WERI-Rb-1 (cell line): ENCODE data around the gene PRRG3.
A peak's percentile ranks its signal among the peaks of the same experiment; 100 is the strongest.

Experiments
- DNase-seq: peaks from one replicate; pipeline ENCODE4 v3.0.0-alpha.2; 2020
- H3K27ac ChIP-seq: fragments of 250-450 bp; sonication (Bioruptor Pico); 2 replicates; pipeline ENCODE4 v1.5.1; 2020; ENCODE audit warnings: mild to moderate bottlenecking, moderate library complexity
- H3K27me3 ChIP-seq: fragments of 250-450 bp; sonication (Bioruptor Pico); 2 replicates; pipeline ENCODE4 v1.5.1; 2021; ENCODE audit warnings: mild to moderate bottlenecking, low read depth, moderate library complexity; ENCODE audit not compliant: insufficient read depth, severe bottlenecking
- H3K36me3 ChIP-seq: fragments of 250-450 bp; sonication (Bioruptor Pico); 2 replicates; pipeline ENCODE4 v1.5.1; 2020; ENCODE audit warnings: mild to moderate bottlenecking, moderate library complexity
- H3K4me3 ChIP-seq: 2 replicates; pipeline ENCODE4 v1.5.1; 2011; ENCODE audit warnings: low read depth, mild to moderate bottlenecking, control low read depth, low read length
- H3K9me3 ChIP-seq: fragments of 250-450 bp; sonication (Bioruptor Pico); 2 replicates; pipeline ENCODE4 v1.5.1; 2021; ENCODE audit warnings: mild to moderate bottlenecking, moderate library complexity; ENCODE audit not compliant: severe bottlenecking
- TF ChIP-seq, protein P1 (sequence below): IDR thresholded peaks from 2 replicates; pipeline ENCODE4 v1.5.1; 2011; ENCODE audit warnings: low read depth, mild to moderate bottlenecking, control low read depth, inconsistent platforms, low read length

Gene PRRG3

DNA sequence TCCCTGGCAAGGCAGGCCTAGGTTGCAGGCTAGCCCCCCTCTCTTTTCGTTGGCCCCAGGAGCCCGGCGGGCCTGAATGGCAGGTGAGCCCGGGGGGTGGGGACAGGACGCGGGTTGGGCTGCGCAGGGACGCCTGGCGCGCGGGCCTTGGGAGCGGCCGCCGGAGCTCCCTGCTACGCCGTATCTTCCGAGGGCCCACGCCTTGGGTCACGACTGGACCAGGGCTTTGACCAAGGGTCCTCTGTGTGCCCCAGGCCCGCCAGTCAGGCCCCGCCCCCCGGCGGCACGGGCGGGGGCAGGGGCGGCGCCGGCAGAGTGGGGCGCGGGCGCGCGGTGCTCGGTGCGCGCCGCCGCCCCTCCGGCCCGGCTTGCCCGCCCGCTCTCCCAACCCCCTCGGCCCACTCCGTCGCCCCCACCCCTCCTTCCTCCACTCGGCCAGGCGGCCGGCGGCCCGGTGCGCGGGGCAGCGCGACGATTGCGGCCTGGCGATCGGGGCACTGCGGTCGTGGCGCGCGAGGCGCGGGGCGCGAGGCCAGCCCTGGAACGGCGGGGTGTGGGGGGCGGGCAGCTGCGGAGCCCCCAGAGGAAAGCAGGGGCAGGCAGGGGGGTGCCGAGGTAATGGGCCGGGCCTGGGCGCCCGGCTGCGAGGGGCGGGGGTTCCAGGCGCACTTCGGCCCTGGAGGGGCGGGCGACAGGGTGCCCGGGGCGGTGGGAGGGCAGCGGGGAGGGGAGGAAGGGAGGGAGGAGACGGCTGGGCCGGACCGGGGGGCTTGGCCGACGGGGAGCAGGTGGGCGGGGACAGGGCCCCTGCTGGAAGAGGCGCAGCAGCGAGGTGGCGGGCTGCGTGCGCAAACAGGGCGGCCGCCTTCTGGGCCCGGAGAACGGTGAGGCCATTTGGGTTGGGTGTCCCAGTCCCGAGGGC, at the start of gene PRRG3:
TSS of gene PRRG3 (plus strand) at position 798 of the 922 bp plus-strand sequence. CDS start 3,357 bp downstream, outside the sequence.
- peak; percentile 46 for DNase-seq
- H3K36me3 ChIP-seq: no peaks in the 10 kb centered on the region
- H3K4me3 ChIP-seq: peak within 1 kb of the TSS; percentile 35
- H3K27ac ChIP-seq: no peak within 1 kb of the TSS
- TF ChIP-seq, protein P1, sequence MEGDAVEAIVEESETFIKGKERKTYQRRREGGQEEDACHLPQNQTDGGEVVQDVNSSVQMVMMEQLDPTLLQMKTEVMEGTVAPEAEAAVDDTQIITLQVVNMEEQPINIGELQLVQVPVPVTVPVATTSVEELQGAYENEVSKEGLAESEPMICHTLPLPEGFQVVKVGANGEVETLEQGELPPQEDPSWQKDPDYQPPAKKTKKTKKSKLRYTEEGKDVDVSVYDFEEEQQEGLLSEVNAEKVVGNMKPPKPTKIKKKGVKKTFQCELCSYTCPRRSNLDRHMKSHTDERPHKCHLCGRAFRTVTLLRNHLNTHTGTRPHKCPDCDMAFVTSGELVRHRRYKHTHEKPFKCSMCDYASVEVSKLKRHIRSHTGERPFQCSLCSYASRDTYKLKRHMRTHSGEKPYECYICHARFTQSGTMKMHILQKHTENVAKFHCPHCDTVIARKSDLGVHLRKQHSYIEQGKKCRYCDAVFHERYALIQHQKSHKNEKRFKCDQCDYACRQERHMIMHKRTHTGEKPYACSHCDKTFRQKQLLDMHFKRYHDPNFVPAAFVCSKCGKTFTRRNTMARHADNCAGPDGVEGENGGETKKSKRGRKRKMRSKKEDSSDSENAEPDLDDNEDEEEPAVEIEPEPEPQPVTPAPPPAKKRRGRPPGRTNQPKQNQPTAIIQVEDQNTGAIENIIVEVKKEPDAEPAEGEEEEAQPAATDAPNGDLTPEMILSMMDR: no peak
- peaks cover 3% of the 10 kb centered on the region for H3K9me3 ChIP-seq
- H3K27me3 ChIP-seq: peaks cover 39% of the 10 kb centered on the region

DNA sequence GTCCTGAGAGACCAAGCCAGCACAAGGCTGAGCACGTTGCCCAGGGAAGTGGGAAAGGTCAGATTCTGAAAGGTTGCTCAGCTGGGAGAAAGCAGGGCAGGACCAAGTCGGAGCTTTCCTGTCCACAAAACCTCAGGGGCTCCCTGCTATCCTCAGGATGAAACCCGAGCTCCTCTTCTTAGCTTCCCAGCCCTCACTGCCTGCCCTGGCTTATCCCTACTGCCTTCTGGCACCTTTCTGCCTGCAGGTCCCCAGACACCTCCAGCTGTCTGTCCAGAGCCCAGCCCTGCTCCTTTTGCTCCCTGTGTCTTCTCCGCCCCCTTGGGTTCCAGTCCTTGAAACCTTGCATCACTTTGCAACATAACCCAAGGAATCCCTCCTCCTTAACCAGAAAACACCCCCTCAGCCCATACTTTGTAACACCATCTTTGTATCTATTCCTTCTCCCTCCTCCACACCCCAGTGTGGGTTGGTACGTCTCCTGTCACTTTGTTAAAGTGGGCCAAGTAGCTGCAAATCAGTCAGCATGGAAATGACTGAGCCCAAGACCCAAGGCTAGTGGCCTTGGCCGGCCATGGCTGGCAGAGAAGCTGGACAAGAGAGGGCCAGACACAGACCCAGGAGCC, 20.0 kb upstream of the PRRG3 start:
- no peaks in the 10 kb centered on the region for H3K9me3 ChIP-seq
- peaks cover 3% of the 10 kb centered on the region for H3K27me3 ChIP-seq
- peak; percentile 89 for DNase-seq
- H3K36me3 ChIP-seq: no peaks in the 10 kb centered on the region
- peak overlapping the region; percentile 76 for H3K27ac ChIP-seq
- H3K4me3 ChIP-seq: no peak overlapping the region
- TF ChIP-seq, protein P1: no peak

DNA sequence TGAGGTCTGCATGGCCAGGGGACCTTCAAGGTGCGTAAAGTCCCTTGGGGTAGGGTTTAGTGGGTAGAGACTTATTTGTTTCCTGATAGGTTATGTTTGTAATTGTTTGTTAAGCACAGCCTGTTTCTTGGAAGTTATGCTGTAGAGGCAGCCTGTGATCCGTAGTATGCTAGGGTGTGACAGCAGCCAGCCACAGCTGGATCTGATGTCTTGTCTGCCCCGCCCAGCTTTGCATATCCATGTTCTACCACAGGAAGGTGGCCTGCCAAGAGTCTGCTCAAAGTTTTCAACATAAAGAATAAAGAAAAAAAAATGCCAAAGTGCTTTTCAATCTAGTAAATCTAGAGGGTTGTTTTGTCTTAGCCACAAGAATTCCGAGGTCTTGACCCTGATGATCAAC, 19.1 kb upstream of the PRRG3 start:
- TF ChIP-seq, protein P1: no peak
- H3K4me3 ChIP-seq: no peak overlapping the region
- no peaks in the 10 kb centered on the region for H3K9me3 ChIP-seq
- no peak for DNase-seq
- no peaks in the 10 kb centered on the region for H3K36me3 ChIP-seq
- no peak overlapping the region for H3K27ac ChIP-seq
- peaks cover 3% of the 10 kb centered on the region for H3K27me3 ChIP-seq

DNA sequence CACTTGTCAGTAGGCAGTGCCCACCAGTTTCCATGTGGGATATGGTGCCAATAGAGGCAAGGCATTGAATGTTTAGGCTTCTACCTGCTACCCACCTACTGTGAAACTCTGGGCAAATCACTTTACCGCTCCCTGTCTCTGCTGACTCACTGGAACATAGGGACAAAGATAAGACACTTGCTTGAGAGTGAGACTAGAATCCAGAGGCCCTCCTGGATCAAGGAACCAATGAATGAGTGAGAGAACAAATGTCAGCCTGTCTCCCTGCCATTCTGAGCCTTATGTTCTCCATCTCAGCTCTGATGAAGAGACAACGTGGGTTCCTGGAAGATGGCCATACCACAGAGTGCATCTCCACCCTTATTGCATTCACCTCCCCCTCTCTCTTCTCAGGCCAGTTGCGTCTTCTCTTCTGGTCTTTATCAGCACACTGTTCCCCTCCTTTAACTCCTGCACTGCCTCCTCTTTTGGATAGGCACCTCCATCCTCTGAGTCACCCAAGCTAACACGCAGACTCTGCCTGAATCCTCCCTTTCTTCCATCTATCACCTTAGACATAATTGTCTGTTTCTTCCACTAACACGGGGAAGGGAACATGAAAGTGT, 15.4 kb upstream of the PRRG3 start:
- Histone ChIP-seq H3K9me3 (no peaks in the 10 kb centered on the region), H3K36me3 (no peaks in the 10 kb centered on the region), H3K27ac (no peak overlapping the region), H3K4me3 (no peak overlapping the region), H3K27me3 (peaks cover 3% of the 10 kb centered on the region)
- DNase-seq: no peak
- TF ChIP-seq, protein P1: no peak

DNA sequence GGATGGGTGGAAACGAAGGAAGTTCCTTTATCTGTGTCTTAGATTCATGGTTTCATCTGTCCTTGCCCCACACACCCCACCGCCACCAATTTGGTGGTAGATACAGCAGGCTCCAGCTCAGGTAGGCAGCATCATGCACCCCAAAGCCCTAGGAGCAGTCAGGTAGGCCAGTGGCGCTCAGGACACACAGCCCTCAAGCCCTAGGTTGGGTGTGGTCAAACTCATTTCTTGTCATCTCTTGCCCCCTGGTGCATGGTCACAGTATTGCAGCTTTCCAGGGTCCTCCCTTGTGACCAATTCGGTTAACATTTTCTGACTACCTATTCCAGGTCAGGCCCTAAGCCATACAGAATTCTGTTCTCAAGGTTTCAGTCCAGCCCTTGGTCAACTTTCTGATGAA, 14.5 kb upstream of the PRRG3 start:
- H3K9me3 ChIP-seq: no peaks in the 10 kb centered on the region
- H3K36me3 ChIP-seq: no peaks in the 10 kb centered on the region
- H3K27me3 ChIP-seq: peaks cover 3% of the 10 kb centered on the region
- H3K27ac ChIP-seq: no peak overlapping the region
- TF ChIP-seq, protein P1: peak; percentile 91
- no peak overlapping the region for H3K4me3 ChIP-seq
- peak; percentile 87 for DNase-seq
